Muscle layer of duodenum (tissue), 2 donors: ENCODE measurements around the gene MRPL45.
"Not testable (repeated sequence)": the region's sequence is repeated elsewhere in the genome, so short reads cannot be mapped to it uniquely, and the experiment has no call there.

ENCODE experiments used
- H3K27ac ChIP-seq: one replicate; pipeline ENCODE4 v1.7.0; 2013; ENCODE audit warnings: mild to moderate bottlenecking, low read length
- H3K27me3 ChIP-seq: one replicate; pipeline ENCODE4 v1.7.0; 2013; ENCODE audit warnings: low read depth, mild to moderate bottlenecking, control low read depth, low read length
- H3K36me3 ChIP-seq, 2 donors: one replicate each; pipeline ENCODE4 v1.7.0; 2013; ENCODE audit warnings: low read length in 2 of 2, control low read depth in 1 of 2, mild to moderate bottlenecking in 1 of 2; ENCODE audit not compliant: insufficient read depth in 2 of 2, control insufficient read depth in 1 of 2
- H3K4me1 ChIP-seq, 2 donors: one replicate each; pipeline ENCODE4 v1.7.0; 2013; ENCODE audit warnings: low read length in 2 of 2, mild to moderate bottlenecking in 2 of 2, control low read depth in 1 of 2, moderate library complexity in 1 of 2; ENCODE audit not compliant: insufficient read depth in 2 of 2, control insufficient read depth in 1 of 2
- H3K4me3 ChIP-seq, 2 donors: one replicate each; pipeline ENCODE4 v1.7.0; 2013; ENCODE audit warnings: low read length in 2 of 2, low read depth in 1 of 2, mild to moderate bottlenecking in 1 of 2
- H3K9me3 ChIP-seq, 2 donors: one replicate each; pipeline ENCODE4 v1.7.0; 2013; ENCODE audit warnings: low read length in 2 of 2, control low read depth in 1 of 2, mild to moderate bottlenecking in 1 of 2; ENCODE audit not compliant: control insufficient read depth in 1 of 2
- donor health status: healthy.

The MRPL45 gene

GRCh38 chr17:38296834-38297517 is at the start of gene MRPL45:
Gene MRPL45, plus strand, starts transcription at chr17:38297168. Its CDS starts 16 bp downstream, at chr17:38297184.
- peak within 1 kb of the TSS; percentile 60 to 65 for H3K4me3 ChIP-seq
- H3K36me3 ChIP-seq, H3K4me1 ChIP-seq: not testable (repeated sequence)

GRCh38 chr17:38253191-38253590 is 43.8 kb upstream of the MRPL45 start:
- not testable (repeated sequence) for H3K36me3 ChIP-seq, H3K9me3 ChIP-seq, H3K4me1 ChIP-seq, H3K27ac ChIP-seq, H3K4me3 ChIP-seq, H3K27me3 ChIP-seq

More at GRCh38 chr17:38296834-38297517, at the start of gene MRPL45:
- H3K27ac ChIP-seq, result peak within 1 kb of the TSS; percentile 74
- H3K9me3 ChIP-seq, H3K27me3 ChIP-seq: not testable (repeated sequence)

GRCh38 chr17:38254357-38254756 is 42.6 kb upstream of the MRPL45 start:
- not testable (repeated sequence) for H3K9me3 ChIP-seq, H3K27me3 ChIP-seq, H3K4me3 ChIP-seq, H3K36me3 ChIP-seq, H3K4me1 ChIP-seq, H3K27ac ChIP-seq

- not testable (repeated sequence) for H3K27me3 ChIP-seq, H3K27ac ChIP-seq
- peak overlapping the region in 1 of 2 donors; percentile 52 for H3K4me3 ChIP-seq
Observed at GRCh38 chr17:38257013-38257621, 39.9 kb upstream of the MRPL45 start.

GRCh38 chr17:38265974-38266506 is 30.9 kb upstream of the MRPL45 start:
- H3K36me3 ChIP-seq, H3K27me3 ChIP-seq, H3K27ac ChIP-seq: not testable (repeated sequence)

More at GRCh38 chr17:38257013-38257621, 39.9 kb upstream of the MRPL45 start:
- H3K9me3 ChIP-seq, H3K36me3 ChIP-seq, H3K4me1 ChIP-seq: not testable (repeated sequence)

GRCh38 chr17:38266571-38266970 is 30.4 kb upstream of the MRPL45 start:
- H3K36me3 ChIP-seq, result not testable (repeated sequence)

More at GRCh38 chr17:38265974-38266506, 30.9 kb upstream of the MRPL45 start:
- H3K4me3 ChIP-seq, H3K4me1 ChIP-seq, H3K9me3 ChIP-seq: not testable (repeated sequence)

GRCh38 chr17:38268138-38268537 is 28.8 kb upstream of the MRPL45 start:
- H3K27me3 ChIP-seq, H3K27ac ChIP-seq, H3K4me1 ChIP-seq, H3K36me3 ChIP-seq, H3K4me3 ChIP-seq, H3K9me3 ChIP-seq: not testable (repeated sequence)

More at GRCh38 chr17:38266571-38266970, 30.4 kb upstream of the MRPL45 start:
- not testable (repeated sequence) for H3K27ac ChIP-seq, H3K4me1 ChIP-seq, H3K27me3 ChIP-seq, H3K4me3 ChIP-seq, H3K9me3 ChIP-seq

GRCh38 chr17:38269045-38269444 is 27.9 kb upstream of the MRPL45 start:
- not testable (repeated sequence) for H3K27ac ChIP-seq, H3K27me3 ChIP-seq, H3K9me3 ChIP-seq, H3K4me1 ChIP-seq, H3K36me3 ChIP-seq, H3K4me3 ChIP-seq

GRCh38 chr17:38269552-38269951 is 27.4 kb upstream of the MRPL45 start:
- not testable (repeated sequence) for H3K27me3 ChIP-seq, H3K36me3 ChIP-seq, H3K4me1 ChIP-seq, H3K9me3 ChIP-seq, H3K4me3 ChIP-seq, H3K27ac ChIP-seq

- H3K9me3 ChIP-seq, H3K36me3 ChIP-seq, H3K27me3 ChIP-seq, H3K27ac ChIP-seq, H3K4me1 ChIP-seq, H3K4me3 ChIP-seq: not testable (repeated sequence)
Observed at GRCh38 chr17:38285994-38286393, 11.0 kb upstream of the MRPL45 start.

GRCh38 chr17:38286501-38287091 is 10.4 kb upstream of the MRPL45 start:
- not testable (repeated sequence) for H3K9me3 ChIP-seq, H3K27ac ChIP-seq, H3K4me3 ChIP-seq, H3K27me3 ChIP-seq, H3K4me1 ChIP-seq, H3K36me3 ChIP-seq
